ENCODE measurements around the gene SLC2A14. TPM values are rescaled to one million over a fixed set of nuclear protein-coding genes. Genes with fewer than 3 reads are reported as not detected.
"Not testable (repeated sequence)": the region's sequence is repeated elsewhere in the genome, so short reads cannot be mapped to it uniquely, and the experiment has no call there.

The SLC2A14 gene
- total RNA-seq, 4 donors from 2014 or later = not detected

- no peak overlapping the region for H3K27ac ChIP-seq
- 60 to 78% methylated on average over 5 to 6 of the region's 6 CpGs for WGBS, 2 donors
Measured at GRCh38 chr12:7837366-7837765, 35.3 kb downstream of the SLC2A14 start.

GRCh38 chr12:7835766-7836165 lies 36.9 kb downstream of the SLC2A14 start:
- Histone ChIP-seq H3K36me3 (no peaks in the 10 kb centered on the region), H3K27me3 (peaks cover 0 to 4% (median 0%) of the 10 kb centered on the region in 4 donors), H3K27ac (no peak overlapping the region), H3K4me1 (no peaks in the 10 kb centered on the region), H3K4me3 (no peak overlapping the region), H3K9me3 (no peaks in the 10 kb centered on the region)
- intact Hi-C loops (cut with DNase I) = no loop called here
- DNase-seq = no peak
- 39 to 40% methylated on average over 5 of the region's 5 CpGs for WGBS, 2 donors
- TF ChIP-seq POLR2A (IDR thresholded peaks at IDR 0.05) (no peak), CTCF (IDR thresholded peaks at IDR 0.05) (no peak)

More at GRCh38 chr12:7837366-7837765, 35.3 kb downstream of the SLC2A14 start:
- DNase-seq = no peak
- Histone ChIP-seq H3K36me3 (no peaks in the 10 kb centered on the region), H3K4me1 (no peaks in the 10 kb centered on the region), H3K27me3 (peaks cover 0 to 9% (median 0%) of the 10 kb centered on the region in 4 donors), H3K4me3 (no peak overlapping the region), H3K9me3 (no peaks in the 10 kb centered on the region)
- intact Hi-C loops (cut with DNase I) = no loop called here
- no peak for TF ChIP-seq POLR2A (IDR thresholded peaks at IDR 0.05)
- TF ChIP-seq CTCF (IDR thresholded peaks at IDR 0.05) = no peak

GRCh38 chr12:7835116-7835515 lies 37.6 kb downstream of the SLC2A14 start:
- no peaks in the 10 kb centered on the region for H3K36me3 ChIP-seq
- WGBS, 2 donors = 69 to 70% methylated on average over 9 of the region's 9 CpGs
- H3K27ac ChIP-seq = no peak overlapping the region
- no peaks in the 10 kb centered on the region for H3K4me1 ChIP-seq
- no peaks in the 10 kb centered on the region for H3K27me3 ChIP-seq
- no peak for DNase-seq
- no peak overlapping the region for H3K4me3 ChIP-seq
- TF ChIP-seq CTCF (IDR thresholded peaks at IDR 0.05) (no peak), POLR2A (IDR thresholded peaks at IDR 0.05) (no peak)
- no peaks in the 10 kb centered on the region for H3K9me3 ChIP-seq
- intact Hi-C loops (cut with DNase I) = no loop called here

- no peak overlapping the region for H3K4me3 ChIP-seq
- intact Hi-C loops (cut with DNase I) = no loop called here
Measured at GRCh38 chr12:7834701-7835100, 38.0 kb downstream of the SLC2A14 start.

GRCh38 chr12:7833831-7834230 lies 38.9 kb downstream of the SLC2A14 start:
- H3K27ac ChIP-seq = no peak overlapping the region
- H3K4me3 ChIP-seq = no peak overlapping the region
- no peaks in the 10 kb centered on the region for H3K36me3 ChIP-seq
- H3K4me1 ChIP-seq = no peaks in the 10 kb centered on the region
- 84 to 87% methylated on average over 4 of the region's 4 CpGs for WGBS, 2 donors
- TF ChIP-seq POLR2A (IDR thresholded peaks at IDR 0.05) (no peak), CTCF (IDR thresholded peaks at IDR 0.05) (no peak)
- no peak for DNase-seq
- intact Hi-C loops (cut with DNase I) = no loop called here
- no peaks in the 10 kb centered on the region for H3K9me3 ChIP-seq
- H3K27me3 ChIP-seq = no peaks in the 10 kb centered on the region

More at GRCh38 chr12:7834701-7835100, 38.0 kb downstream of the SLC2A14 start:
- TF ChIP-seq CTCF (IDR thresholded peaks at IDR 0.05) = no peak
- DNase-seq = no peak
- no peaks in the 10 kb centered on the region for H3K27me3 ChIP-seq
- no peaks in the 10 kb centered on the region for H3K9me3 ChIP-seq
- 25 to 44% methylated on average over 1 of the region's 1 CpG for WGBS, 2 donors
- H3K36me3 ChIP-seq = no peaks in the 10 kb centered on the region
- H3K4me1 ChIP-seq = no peaks in the 10 kb centered on the region
- H3K27ac ChIP-seq = no peak overlapping the region

GRCh38 chr12:7833201-7833600 lies 39.5 kb downstream of the SLC2A14 start:
- intact Hi-C loops (cut with DNase I); DNase-seq; H3K9me3 ChIP-seq; H3K4me3 ChIP-seq; H3K27ac ChIP-seq; H3K27me3 ChIP-seq; H3K36me3 ChIP-seq; H3K4me1 ChIP-seq: not testable (repeated sequence)
- WGBS, 2 donors = 70 to 72% methylated on average over 2 to 6 of the region's 6 CpGs
